IgD-negative memory B cell (primary cell): ENCODE results near the gene EML4. TPM values are rescaled to one million over a fixed set of nuclear protein-coding genes. Genes with fewer than 3 reads are reported as not detected.
A peak's percentile ranks its signal among the peaks of the same experiment; 100 is the strongest.
"Not testable (repeated sequence)": the region's sequence is repeated elsewhere in the genome, so short reads cannot be mapped to it uniquely, and the experiment has no call there.

ENCODE experiments used
- H3K27ac Mint-ChIP-seq, 3 donors: one replicate each; pipeline ENCODE4 v1.8.0; 2020 to 2022; ENCODE audit warnings: mild to moderate bottlenecking in 3 of 3, mixed read lengths in 3 of 3, moderate library complexity in 1 of 3
- H3K27me3 Mint-ChIP-seq: one replicate; pipeline ENCODE4 v1.8.0; 2021; ENCODE audit warnings: mixed read lengths
- H3K36me3 Mint-ChIP-seq: one replicate; pipeline ENCODE4 v1.8.0; 2020; ENCODE audit warnings: mild to moderate bottlenecking, mixed read lengths
- H3K4me1 Mint-ChIP-seq, 3 donors: one replicate each; pipeline ENCODE4 v1.8.0; 2020 to 2022; ENCODE audit warnings: mixed read lengths in 3 of 3, mild to moderate bottlenecking in 1 of 3
- H3K4me3 Mint-ChIP-seq, 4 donors: one replicate each; pipeline ENCODE4 v1.8.0; 2020 to 2022; ENCODE audit warnings: mild to moderate bottlenecking in 4 of 4, mixed read lengths in 4 of 4, moderate library complexity in 3 of 4
- H3K9me3 Mint-ChIP-seq, 3 donors: one replicate each; pipeline ENCODE4 v1.8.0; 2020 to 2021; ENCODE audit warnings: mixed read lengths in 3 of 3, mild to moderate bottlenecking in 1 of 3
- polyA plus RNA-seq: library from polyadenylated mRNA; unstranded; fragments of 300-500 nt; fragmentation: Illumina TruSeq; gene quantifications from one replicate; pipeline ENCODE4 v1.2.3, GENCODE V29; 2021

The EML4 gene
- polyA plus RNA-seq, 1 donor from 2014 or later: 78.3 TPM

GRCh38 chr2:42329736-42330135, 160.6 kb downstream of the EML4 start:
- Mint-ChIP-seq H3K27me3 (no peaks in the 10 kb centered on the region), H3K27ac (no peak overlapping the region), H3K9me3 (no peaks in the 10 kb centered on the region), H3K4me1 (peaks cover 0 to 1% (median 0%) of the 10 kb centered on the region in 3 donors), H3K36me3 (peaks cover 5% of the 10 kb centered on the region), H3K4me3 (no peak overlapping the region)

GRCh38 chr2:42331569-42332284, 162.6 kb downstream of the EML4 start:
- H3K9me3 Mint-ChIP-seq: peaks cover 0 to 2% (median 0%) of the 10 kb centered on the region in 3 donors
- peak overlapping the region in 1 of 3 donors; percentile 14 for H3K27ac Mint-ChIP-seq
- H3K27me3 Mint-ChIP-seq: no peaks in the 10 kb centered on the region
- H3K4me3 Mint-ChIP-seq: no peak overlapping the region
- H3K36me3 Mint-ChIP-seq: peaks cover 9% of the 10 kb centered on the region
- peaks cover 0 to 1% (median 0%) of the 10 kb centered on the region in 3 donors for H3K4me1 Mint-ChIP-seq

GRCh38 chr2:42332575-42332974, 163.4 kb downstream of the EML4 start:
- Mint-ChIP-seq H3K36me3 (peaks cover 13% of the 10 kb centered on the region), H3K27me3 (no peaks in the 10 kb centered on the region), H3K4me1 (peaks cover 0 to 1% (median 0%) of the 10 kb centered on the region in 3 donors), H3K4me3 (no peak overlapping the region), H3K9me3 (peaks cover 0 to 2% (median 2%) of the 10 kb centered on the region in 3 donors), H3K27ac (no peak overlapping the region)

- peaks cover 15% of the 10 kb centered on the region for H3K36me3 Mint-ChIP-seq
- H3K4me3 Mint-ChIP-seq: no peak overlapping the region
- H3K4me1 Mint-ChIP-seq: peaks cover 0 to 1% (median 0%) of the 10 kb centered on the region in 3 donors
- peak overlapping the region in 1 of 3 donors; percentile 94 for H3K27ac Mint-ChIP-seq
- no peaks in the 10 kb centered on the region for H3K27me3 Mint-ChIP-seq
- peaks cover 0 to 2% (median 2%) of the 10 kb centered on the region in 3 donors for H3K9me3 Mint-ChIP-seq
Measured at GRCh38 chr2:42333579-42333978, 164.4 kb downstream of the EML4 start.

- Mint-ChIP-seq H3K27ac (peak overlapping the region in 1 of 3 donors; percentile 94), H3K4me3 (no peak overlapping the region), H3K27me3 (no peaks in the 10 kb centered on the region), H3K36me3 (peaks cover 17% of the 10 kb centered on the region), H3K4me1 (peaks cover 0 to 1% (median 0%) of the 10 kb centered on the region in 3 donors), H3K9me3 (peaks cover 0 to 2% (median 2%) of the 10 kb centered on the region in 3 donors)
Measured at GRCh38 chr2:42334220-42334619, 165.1 kb downstream of the EML4 start.

GRCh38 chr2:42334865-42335264, 165.7 kb downstream of the EML4 start:
- not testable (repeated sequence) for H3K27me3 Mint-ChIP-seq, H3K9me3 Mint-ChIP-seq, H3K4me1 Mint-ChIP-seq, H3K27ac Mint-ChIP-seq, H3K4me3 Mint-ChIP-seq
- peaks cover 19% of the 10 kb centered on the region for H3K36me3 Mint-ChIP-seq

GRCh38 chr2:42335514-42336104, 166.5 kb downstream of the EML4 start:
- Mint-ChIP-seq H3K9me3 (peaks cover 0 to 2% (median 2%) of the 10 kb centered on the region in 3 donors), H3K27me3 (no peaks in the 10 kb centered on the region), H3K4me1 (peaks cover 0 to 1% (median 0%) of the 10 kb centered on the region in 3 donors), H3K4me3 (no peak overlapping the region), H3K27ac (peak overlapping the region in 1 of 3 donors; percentile 18), H3K36me3 (peaks cover 24% of the 10 kb centered on the region)

GRCh38 chr2:42336361-42336965, 167.3 kb downstream of the EML4 start:
- Mint-ChIP-seq H3K9me3 (peaks cover 0 to 2% (median 2%) of the 10 kb centered on the region in 3 donors), H3K27me3 (no peaks in the 10 kb centered on the region), H3K4me3 (peak overlapping the region in 1 of 4 donors; percentile 60), H3K4me1 (peaks cover 0 to 1% (median 0%) of the 10 kb centered on the region in 3 donors), H3K27ac (peak overlapping the region in 1 of 3 donors; percentile 27), H3K36me3 (peaks cover 24% of the 10 kb centered on the region)

- Mint-ChIP-seq H3K36me3 (peaks cover 24% of the 10 kb centered on the region), H3K9me3 (peaks cover 0 to 2% (median 2%) of the 10 kb centered on the region in 3 donors), H3K4me1 (peaks cover 0 to 2% (median 0%) of the 10 kb centered on the region in 3 donors), H3K4me3 (no peak overlapping the region), H3K27ac (peak overlapping the region in 2 of 3 donors; percentile 27 to 88), H3K27me3 (no peaks in the 10 kb centered on the region)
Measured at GRCh38 chr2:42337356-42337820, 168.2 kb downstream of the EML4 start.

- H3K36me3 Mint-ChIP-seq: peaks cover 24% of the 10 kb centered on the region
Measured at GRCh38 chr2:42337846-42338566, 168.9 kb downstream of the EML4 start.

GRCh38 chr2:42338567-42339190, 169.5 kb downstream of the EML4 start:
- Mint-ChIP-seq H3K4me3 (no peak overlapping the region), H3K27ac (no peak overlapping the region), H3K27me3 (no peaks in the 10 kb centered on the region), H3K4me1 (peaks cover 0 to 6% (median 0%) of the 10 kb centered on the region in 3 donors), H3K9me3 (peaks cover 0 to 2% (median 2%) of the 10 kb centered on the region in 3 donors), H3K36me3 (peaks cover 22% of the 10 kb centered on the region)

More at GRCh38 chr2:42337846-42338566, 168.9 kb downstream of the EML4 start:
- Mint-ChIP-seq H3K27me3 (no peaks in the 10 kb centered on the region), H3K27ac (peak overlapping the region in 2 of 3 donors; percentile 27 to 88), H3K4me3 (no peak overlapping the region), H3K9me3 (peaks cover 0 to 2% (median 2%) of the 10 kb centered on the region in 3 donors), H3K4me1 (peaks cover 0 to 4% (median 0%) of the 10 kb centered on the region in 3 donors)

- Mint-ChIP-seq H3K9me3 (peaks cover 0 to 2% (median 2%) of the 10 kb centered on the region in 3 donors), H3K27ac (peak overlapping the region in 1 of 3 donors; percentile 68), H3K4me3 (no peak overlapping the region), H3K4me1 (peaks cover 0 to 4% (median 0%) of the 10 kb centered on the region in 3 donors), H3K36me3 (peaks cover 20% of the 10 kb centered on the region), H3K27me3 (no peaks in the 10 kb centered on the region)
Measured at GRCh38 chr2:42339191-42339912, 170.2 kb downstream of the EML4 start.

GRCh38 chr2:42340045-42340937, 171.1 kb downstream of the EML4 start:
- no peaks in the 10 kb centered on the region for H3K27me3 Mint-ChIP-seq
- H3K4me1 Mint-ChIP-seq: peaks cover 0 to 4% (median 0%) of the 10 kb centered on the region in 3 donors
- peak overlapping the region in 1 of 4 donors; percentile 25 for H3K4me3 Mint-ChIP-seq
- H3K27ac Mint-ChIP-seq: peak overlapping the region; percentile 13 to 68 (median 19)
- H3K36me3 Mint-ChIP-seq: peaks cover 20% of the 10 kb centered on the region
- H3K9me3 Mint-ChIP-seq: peaks cover 0 to 2% (median 2%) of the 10 kb centered on the region in 3 donors
